ENCODE data around the gene FOXS1. TPM values are rescaled to one million over a fixed set of nuclear protein-coding genes. Genes with fewer than 3 reads are reported as not detected.

FOXS1 gene
- total and polyA plus RNA-seq, 10 of the 15 experiments (the other 5 are each of a cell fraction or from before 2014, with no cell fraction given): not detected

DNA sequence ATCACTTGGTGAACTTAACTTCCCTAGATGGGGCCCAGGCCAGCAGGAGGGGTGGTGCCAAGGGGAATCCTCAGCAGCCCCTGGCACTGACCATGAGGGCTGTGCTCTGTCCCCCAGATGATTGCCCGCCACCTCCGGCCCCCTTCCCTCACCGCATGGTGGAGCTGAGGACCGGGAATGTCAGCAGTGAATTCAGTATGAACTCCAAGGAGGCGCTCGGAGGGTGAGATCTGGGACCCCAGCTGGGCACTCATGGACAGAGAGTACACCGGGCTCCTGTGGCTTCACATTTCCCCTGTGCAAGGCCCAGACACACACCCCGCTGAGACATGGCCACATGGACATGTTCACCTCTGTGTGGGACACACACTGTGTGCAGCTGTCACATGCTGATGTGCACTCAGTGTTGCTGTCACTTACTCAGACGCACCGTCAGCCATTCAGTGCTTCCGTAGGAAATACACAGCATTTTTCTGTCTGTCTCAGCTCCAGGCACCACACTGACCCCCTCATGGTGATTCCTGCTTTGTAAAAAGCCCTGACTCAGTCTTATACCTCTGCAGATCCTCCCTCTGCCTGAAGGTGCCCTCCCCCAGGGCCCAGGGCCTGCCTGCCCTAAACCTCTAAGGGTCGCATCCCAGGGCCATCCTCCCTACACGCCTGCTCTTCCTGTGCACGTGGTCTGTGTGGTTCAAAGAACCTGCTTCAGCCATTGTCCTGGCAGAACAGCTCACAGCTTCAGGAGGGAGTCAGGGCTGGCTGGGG, 21.9 kb downstream of the FOXS1 start:
- POLR2A ChIA-PET: interaction anchor here (1.0 kb wide), 1 partner anchor 10 kb away, joined by 3 read pairs; no protein-coding TSS in a partner anchor
- BruUV-seq (replicated peaks): no TSS peak
- RAD21 ChIA-PET (ENCODE audit: unreplicated experiment): interaction anchor here (0.5 to 4.1 kb wide), 12 partner anchors 10 to 323 kb away, joined by 3 to 25 read pairs (median 4); partner anchors contain the start of genes FOXS1 and PDRG1
- Histone ChIP-seq H3K9me3 (replicated peaks; ENCODE audit: control insufficient read depth, insufficient read depth, low read length) (no peaks in the 10 kb centered on the region), H3K9ac (ENCODE audit: control insufficient read depth, insufficient read depth, low read length) (no peak overlapping the region), H3K4me1 (ENCODE audit: control insufficient read depth, insufficient read depth, low read length) (no peaks in the 10 kb centered on the region), H3K79me2 (ENCODE audit: control insufficient read depth, insufficient read depth, low read length) (no peaks in the 10 kb centered on the region), H3K36me3 (ENCODE audit: control insufficient read depth in 2 of 2, insufficient read depth in 2 of 2, low read length in 1 of 2) (no peaks in the 10 kb centered on the region), H3K27me3 (replicated peaks in 1 of 2; ENCODE audit: control insufficient read depth in 2 of 2, insufficient read depth in 2 of 2, low read length in 1 of 2) (no peaks in the 10 kb centered on the region), H3K4me2 (ENCODE audit: control insufficient read depth, insufficient read depth) (no peak overlapping the region), H4K20me1 (ENCODE audit: control insufficient read depth, insufficient read depth) (no peaks in the 10 kb centered on the region), H3K4me3 (no peak overlapping the region), H3K27ac (ENCODE audit: control insufficient read depth, insufficient read depth) (no peak overlapping the region), H2AFZ (ENCODE audit: control insufficient read depth, low read depth, low read length) (no peak overlapping the region)
- 63% methylated on average over 14 of the region's 14 CpGs for WGBS (ENCODE audit: insufficient coverage, insufficient replicate concordance, low lambda C conversion rate, missing lambda C conversion rate)
- in situ Hi-C loops (cut with MboI) (loop anchor here (10.0 kb wide), 1 partner anchor 831 kb away; no protein-coding TSS in a partner anchor), intact Hi-C loops (cut with micrococcal nuclease; ENCODE audit: unreplicated experiment) (loop anchor here (2.0 kb wide), 2 partner anchors 207 to 269 kb away; no protein-coding TSS in a partner anchor)
- DNase-seq (ENCODE audit: low read depth, low spot score) (no peak), ATAC-seq (no peak; the same call in 1 of the 3 replicates), FAIRE-seq (no peak)
- SMC1A ChIA-PET (ENCODE audit: uncharacterized antibody, unreplicated experiment): interaction anchor here (0.6 to 2.6 kb wide), 15 partner anchors 12 to 305 kb away, joined by 3 to 17 read pairs (median 4); partner anchors contain the start of gene PDRG1
- TF ChIP-seq, protein P1, sequence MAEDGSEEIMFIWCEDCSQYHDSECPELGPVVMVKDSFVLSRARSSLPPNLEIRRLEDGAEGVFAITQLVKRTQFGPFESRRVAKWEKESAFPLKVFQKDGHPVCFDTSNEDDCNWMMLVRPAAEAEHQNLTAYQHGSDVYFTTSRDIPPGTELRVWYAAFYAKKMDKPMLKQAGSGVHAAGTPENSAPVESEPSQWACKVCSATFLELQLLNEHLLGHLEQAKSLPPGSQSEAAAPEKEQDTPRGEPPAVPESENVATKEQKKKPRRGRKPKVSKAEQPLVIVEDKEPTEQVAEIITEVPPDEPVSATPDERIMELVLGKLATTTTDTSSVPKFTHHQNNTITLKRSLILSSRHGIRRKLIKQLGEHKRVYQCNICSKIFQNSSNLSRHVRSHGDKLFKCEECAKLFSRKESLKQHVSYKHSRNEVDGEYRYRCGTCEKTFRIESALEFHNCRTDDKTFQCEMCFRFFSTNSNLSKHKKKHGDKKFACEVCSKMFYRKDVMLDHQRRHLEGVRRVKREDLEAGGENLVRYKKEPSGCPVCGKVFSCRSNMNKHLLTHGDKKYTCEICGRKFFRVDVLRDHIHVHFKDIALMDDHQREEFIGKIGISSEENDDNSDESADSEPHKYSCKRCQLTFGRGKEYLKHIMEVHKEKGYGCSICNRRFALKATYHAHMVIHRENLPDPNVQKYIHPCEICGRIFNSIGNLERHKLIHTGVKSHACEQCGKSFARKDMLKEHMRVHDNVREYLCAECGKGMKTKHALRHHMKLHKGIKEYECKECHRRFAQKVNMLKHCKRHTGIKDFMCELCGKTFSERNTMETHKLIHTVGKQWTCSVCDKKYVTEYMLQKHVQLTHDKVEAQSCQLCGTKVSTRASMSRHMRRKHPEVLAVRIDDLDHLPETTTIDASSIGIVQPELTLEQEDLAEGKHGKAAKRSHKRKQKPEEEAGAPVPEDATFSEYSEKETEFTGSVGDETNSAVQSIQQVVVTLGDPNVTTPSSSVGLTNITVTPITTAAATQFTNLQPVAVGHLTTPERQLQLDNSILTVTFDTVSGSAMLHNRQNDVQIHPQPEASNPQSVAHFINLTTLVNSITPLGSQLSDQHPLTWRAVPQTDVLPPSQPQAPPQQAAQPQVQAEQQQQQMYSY (CRISPR knock-in tag; IDR thresholded peaks at IDR 0.05): no peak
- TF ChIP-seq, protein P2, sequence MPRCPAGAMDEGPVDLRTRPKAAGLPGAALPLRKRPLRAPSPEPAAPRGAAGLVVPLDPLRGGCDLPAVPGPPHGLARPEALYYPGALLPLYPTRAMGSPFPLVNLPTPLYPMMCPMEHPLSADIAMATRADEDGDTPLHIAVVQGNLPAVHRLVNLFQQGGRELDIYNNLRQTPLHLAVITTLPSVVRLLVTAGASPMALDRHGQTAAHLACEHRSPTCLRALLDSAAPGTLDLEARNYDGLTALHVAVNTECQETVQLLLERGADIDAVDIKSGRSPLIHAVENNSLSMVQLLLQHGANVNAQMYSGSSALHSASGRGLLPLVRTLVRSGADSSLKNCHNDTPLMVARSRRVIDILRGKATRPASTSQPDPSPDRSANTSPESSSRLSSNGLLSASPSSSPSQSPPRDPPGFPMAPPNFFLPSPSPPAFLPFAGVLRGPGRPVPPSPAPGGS (IDR thresholded peaks at IDR 0.05; ENCODE audit: borderline replicate concordance, insufficient read depth, low read depth, low read length, poor library complexity, severe bottlenecking): peak; percentile 49
- CTCF ChIA-PET: interaction anchor here (0.6 to 8.8 kb wide), 37 partner anchors 10 to 1033 kb away, joined by 3 to 109 read pairs (median 4); partner anchors contain the start of genes FOXS1 and PDRG1

Data from GM12878 (cell line).